HCT116 (cell line): Measurements from ENCODE around the gene TMIGD3. TPM values are rescaled to one million over a fixed set of nuclear protein-coding genes. Genes with fewer than 3 reads are reported as not detected.

Experiments used
- ATAC-seq: fragments of 200-7000 bp; cut with Tn5 transposase; 2 replicates; pipeline ENCODE4 v1.9.1; 2020; ENCODE audit warnings: mild to moderate bottlenecking, moderate library complexity
- BruUV-seq: library from RNA; stranded (reverse); fragments of 400-500 nt; replicated peaks from 2 replicates; lab custom pipeline; 2021; lab: Mats Ljungman, UMichigan
- CTCF ChIA-PET: fragments of 300-600 bp; sonication (Branson Sonifier 250); formaldehyde crosslinking; loops from one replicate; lab custom pipeline; 2021; ENCODE audit warnings: antibody characterized with exemption; lab: Charles Lee
- POLR2A ChIA-PET: fragments of 300-600, 350-600 bp; sonication (Branson Sonifier 250); formaldehyde crosslinking; loops from one replicate; lab custom pipeline; 2021; ENCODE audit warnings: antibody characterized with exemption; lab: Charles Lee
- RAD21 ChIA-PET, 2 experiments: fragments of 300-600 bp; sonication (Branson Sonifier 250); formaldehyde crosslinking; loops; one replicate each; lab custom pipeline; 2023; ENCODE audit warnings: low total read pairs in 2 of 2; ENCODE audit not compliant: uncharacterized antibody in 2 of 2, unreplicated experiment in 2 of 2, low non-redundant PET in 1 of 2; lab: Charles Lee
- DNase-seq: peaks from one replicate; pipeline ENCODE4 v3.0.0-alpha.2; 2010; ENCODE audit warnings: low read depth, low spot score
- H2AFZ ChIP-seq: fragments of 200-600 bp; shearing (Covaris generic), sonication (generic); 2 replicates; pipeline ENCODE4 v1.6.1; 2017; ENCODE audit warnings: low read depth, mixed run types, mixed read lengths, antibody characterized with exemption, low read length; ENCODE audit not compliant: poor library complexity, severe bottlenecking
- H3K27ac ChIP-seq: 2 replicates; pipeline ENCODE4 v1.5.1; 2012; ENCODE audit warnings: low read depth, low read length
- H3K27me3 ChIP-seq: fragments of 200-600 bp; sonication (generic); 2 replicates; pipeline ENCODE4 v1.6.1; 2016; ENCODE audit warnings: mixed run types, low read length, mixed read lengths; ENCODE audit not compliant: insufficient read depth
- H3K36me3 ChIP-seq, 2 experiments: fragments of 200-500 bp in 1 of 2; fragments of 200-600 bp in 1 of 2; sonication (Bioruptor generic) in 1 of 2; sonication (generic) in 1 of 2; 2 replicates each; pipeline versions ENCODE4 v1.5.1 to v1.6.1; 2014 to 2016; ENCODE audit warnings: low read length in 2 of 2, inconsistent platforms in 1 of 2, mixed read lengths in 1 of 2, mixed run types in 1 of 2; ENCODE audit not compliant: insufficient read depth in 2 of 2, control insufficient read depth in 1 of 2
- H3K4me1 ChIP-seq, 2 experiments: fragments of 200-600 bp in 1 of 2; sonication (generic) in 1 of 2; 2 replicates each; pipeline versions ENCODE4 v1.5.1 to v1.6.1; 2012 to 2017; ENCODE audit warnings: low read length in 2 of 2, inconsistent platforms in 1 of 2, mild to moderate bottlenecking in 1 of 2, mixed read lengths in 1 of 2, mixed run types in 1 of 2, moderate library complexity in 1 of 2; ENCODE audit not compliant: insufficient read depth in 2 of 2, control insufficient read depth in 1 of 2
- H3K4me2 ChIP-seq: fragments of 200-600 bp; sonication (generic); 2 replicates; pipeline ENCODE4 v1.6.1; 2017; ENCODE audit warnings: mixed run types, low read length, mixed read lengths
- H3K4me3 ChIP-seq, 2 experiments: fragments of 200-600 bp in 1 of 2; sonication (generic) in 1 of 2; replicated peaks in 1 of 2; 2 replicates each; pipeline ENCODE4 v1.5.1; 2011 to 2016; ENCODE audit warnings: low read length in 2 of 2, control low read depth in 1 of 2, low read depth in 1 of 2, mild to moderate bottlenecking in 1 of 2, mixed read lengths in 1 of 2, mixed run types in 1 of 2
- H3K79me2 ChIP-seq: fragments of 200-600 bp; sonication (generic); 2 replicates; pipeline ENCODE4 v1.6.1; 2017; ENCODE audit warnings: mild to moderate bottlenecking, mixed run types, low read length, moderate library complexity, mixed read lengths; ENCODE audit not compliant: insufficient read depth
- H3K9ac ChIP-seq: fragments of 200-600 bp; sonication (generic); 2 replicates; pipeline ENCODE4 v1.6.1; 2016; ENCODE audit warnings: low read length, mixed read lengths
- H3K9me2 ChIP-seq: fragments of 200-600 bp; sonication (generic), shearing (Covaris generic); 2 replicates; pipeline ENCODE4 v1.6.1; 2017; ENCODE audit warnings: mixed run types, mild to moderate bottlenecking, moderate library complexity; ENCODE audit not compliant: insufficient read depth
- H3K9me3 ChIP-seq, 2 experiments: fragments of 200-500 bp in 1 of 2; fragments of 200-600 bp in 1 of 2; sonication (Bioruptor generic) in 1 of 2; sonication (generic) in 1 of 2; 2 replicates each; pipeline ENCODE4 v1.6.1; 2014 to 2017; ENCODE audit warnings: low read length in 2 of 2, mixed read lengths in 2 of 2, inconsistent platforms in 1 of 2, low read depth in 1 of 2, mild to moderate bottlenecking in 1 of 2, mixed run types in 1 of 2, moderate library complexity in 1 of 2; ENCODE audit not compliant: control insufficient read depth in 1 of 2, insufficient read depth in 1 of 2
- H4K20me1 ChIP-seq: fragments of 200-600 bp; sonication (generic), shearing (Covaris generic); 2 replicates; pipeline ENCODE4 v1.6.1; 2017; ENCODE audit warnings: mixed run types, mild to moderate bottlenecking, moderate library complexity; ENCODE audit not compliant: insufficient read depth
- EGR1 ChIP-seq: IDR thresholded peaks from 2 replicates; pipeline ENCODE4 v1.6.1; 2012; ENCODE audit warnings: low read depth
- REST ChIP-seq: IDR thresholded peaks from 2 replicates; pipeline ENCODE4 v1.6.1; 2012; ENCODE audit warnings: low read depth
- SIN3A ChIP-seq: IDR thresholded peaks from 2 replicates; pipeline ENCODE4 v1.6.1; 2012; ENCODE audit warnings: low read depth
- ZBTB33 ChIP-seq: IDR thresholded peaks from 2 replicates; pipeline ENCODE4 v1.6.1; 2011; ENCODE audit warnings: mild to moderate bottlenecking, low read length, moderate library complexity; ENCODE audit not compliant: insufficient replicate concordance; ENCODE audit errors: extremely low read depth
- intact Hi-C: fragments of 100-400 bp; cut with micrococcal nuclease; formaldehyde crosslinking; loops from 2 replicates; pipeline ENCODE4 v1.10.0; 2022
- total RNA-seq: library from RNA; stranded (reverse); gene quantifications from one replicate; pipeline ENCODE4 v1.2.1, GENCODE V29; 2021; ENCODE audit not compliant: unreplicated experiment

TMIGD3 gene
- total RNA-seq, 1 experiment from 2014 or later = not detected

GRCh38 chr1:111499026-111499785 is 4.2 kb downstream of the TMIGD3 start:
- ChIA-PET CTCF (interaction anchor here (3.3 kb wide), 1 partner anchor 9 kb away, joined by 26 read pairs; no protein-coding TSS in a partner anchor), POLR2A (interaction anchor here (3.0 kb wide), 1 partner anchor 9 kb away, joined by 11 read pairs; no protein-coding TSS in a partner anchor), RAD21 (no interaction called here)
- no peak for ATAC-seq
- intact Hi-C loops = no loop called here
- H3K27ac ChIP-seq = no peak overlapping the region
- no peaks in the 10 kb centered on the region for H3K27me3 ChIP-seq
- H3K9ac ChIP-seq = no peak overlapping the region
- H2AFZ ChIP-seq = no peak overlapping the region
- H3K4me3 ChIP-seq = no peak overlapping the region
- BruUV-seq = no TSS peak
- TF ChIP-seq ZBTB33 = no peak
- TF ChIP-seq REST = no peak
- TF ChIP-seq SIN3A = no peak
- TF ChIP-seq EGR1 = no peak
- no peaks in the 10 kb centered on the region for H3K4me1 ChIP-seq
- H4K20me1 ChIP-seq = no peaks in the 10 kb centered on the region
- no peaks in the 10 kb centered on the region for H3K9me3 ChIP-seq
- H3K4me2 ChIP-seq = no peak overlapping the region
- H3K9me2 ChIP-seq = no peaks in the 10 kb centered on the region
- no peaks in the 10 kb centered on the region for H3K79me2 ChIP-seq
- DNase-seq = no peak
- H3K36me3 ChIP-seq = no peaks in the 10 kb centered on the region
